Neural progenitor cell (in vitro differentiated cells): ENCODE data around the gene FAM53B. TPM values are rescaled to one million over a fixed set of nuclear protein-coding genes. Genes with fewer than 3 reads are reported as not detected.

Experiments
- DNase-seq: peaks from one replicate; pipeline ENCODE4 v3.0.0-alpha.2; 2016; ENCODE audit warnings: low spot score
- H2AFZ ChIP-seq: fragments of 200-600 bp; sonication (generic); replicated peaks from 2 replicates; pipeline ENCODE4 v1.6.1; 2016; ENCODE audit warnings: antibody characterized with exemption
- H3F3A ChIP-seq: fragments of 200-600 bp; sonication (generic); 2 replicates; pipeline ENCODE4 v1.6.1; 2016; ENCODE audit warnings: antibody characterized with exemption, low read depth
- H3K27ac ChIP-seq: fragments of 200-600 bp; sonication (generic); 2 replicates; pipeline ENCODE4 v1.5.1; 2016; ENCODE audit warnings: mild to moderate bottlenecking
- H3K27me3 ChIP-seq: fragments of 200-600 bp; sonication (generic); 2 replicates; pipeline ENCODE4 v1.6.1; 2016; ENCODE audit warnings: mild to moderate bottlenecking, moderate library complexity
- H3K36me3 ChIP-seq: fragments of 200-600 bp; sonication (generic); 2 replicates; pipeline ENCODE4 v1.5.1; 2016
- H3K4me1 ChIP-seq: fragments of 200-600 bp; sonication (generic); 2 replicates; pipeline ENCODE4 v1.6.1; 2016; ENCODE audit warnings: mixed run types
- H3K4me2 ChIP-seq: fragments of 200-600 bp; sonication (generic); 2 replicates; pipeline ENCODE4 v1.6.1; 2016
- H3K4me3 ChIP-seq: fragments of 200-600 bp; sonication (generic); 2 replicates; pipeline ENCODE4 v1.5.1; 2016
- H3K79me2 ChIP-seq: fragments of 200-600 bp; sonication (generic); 2 replicates; pipeline ENCODE4 v1.6.1; 2016; ENCODE audit warnings: low read depth
- H3K9ac ChIP-seq: fragments of 200-600 bp; sonication (generic); 2 replicates; pipeline ENCODE4 v1.6.1; 2016
- H3K9me3 ChIP-seq: fragments of 200-600 bp; sonication (generic); 2 replicates; pipeline ENCODE4 v1.5.1; 2016; ENCODE audit warnings: low read depth
- H4K20me1 ChIP-seq: fragments of 200-600 bp; sonication (generic); 2 replicates; pipeline ENCODE4 v1.6.1; 2016; ENCODE audit warnings: low read depth
- H3K27ac Mint-ChIP-seq: 3 replicates; pipeline ENCODE4 v1.8.0; 2021; ENCODE audit warnings: mixed read lengths
- H3K27me3 Mint-ChIP-seq: 2 replicates; pipeline ENCODE4 v1.8.0; 2022; ENCODE audit warnings: low read depth, mild to moderate bottlenecking, inconsistent platforms, moderate library complexity, mixed read lengths; ENCODE audit not compliant: insufficient read depth
- H3K36me3 Mint-ChIP-seq: 3 replicates; pipeline ENCODE4 v1.8.0; 2021; ENCODE audit warnings: mixed read lengths
- H3K4me1 Mint-ChIP-seq: 3 replicates; pipeline ENCODE4 v1.8.0; 2021; ENCODE audit warnings: mixed read lengths
- H3K4me3 Mint-ChIP-seq: 3 replicates; pipeline ENCODE4 v1.8.0; 2021; ENCODE audit warnings: mild to moderate bottlenecking, moderate library complexity, mixed read lengths
- H3K9me3 Mint-ChIP-seq: 3 replicates; pipeline ENCODE4 v1.8.0; 2020; ENCODE audit warnings: mixed read lengths
- EZH2 ChIP-seq: fragments of 200-600 bp; sonication (generic); IDR thresholded peaks from 2 replicates; pipeline ENCODE4 v1.6.1; 2017; ENCODE audit warnings: antibody characterized with exemption, mild to moderate bottlenecking, moderate library complexity
- EZH2phosphoT487 ChIP-seq: fragments of 200-600 bp; sonication (generic); IDR thresholded peaks from 2 replicates; pipeline ENCODE4 v1.6.1; 2017; ENCODE audit warnings: antibody characterized with exemption
- total RNA-seq: library from RNA; depleted of rRNA; stranded (reverse); fragments of >200 nt; gene quantifications from 2 replicates; pipeline ENCODE4 v1.2.3, GENCODE V29; 2015; ENCODE audit warnings: low replicate concordance
- TF ChIP-seq, protein P1 (sequence below): fragments of 200-600 bp; sonication (generic); IDR thresholded peaks from 2 replicates; pipeline ENCODE4 v1.5.1; 2017; ENCODE audit warnings: antibody characterized with exemption, mild to moderate bottlenecking

Gene FAM53B
- total RNA-seq, 1 donor from 2014 or later = 15.3 TPM

DNA sequence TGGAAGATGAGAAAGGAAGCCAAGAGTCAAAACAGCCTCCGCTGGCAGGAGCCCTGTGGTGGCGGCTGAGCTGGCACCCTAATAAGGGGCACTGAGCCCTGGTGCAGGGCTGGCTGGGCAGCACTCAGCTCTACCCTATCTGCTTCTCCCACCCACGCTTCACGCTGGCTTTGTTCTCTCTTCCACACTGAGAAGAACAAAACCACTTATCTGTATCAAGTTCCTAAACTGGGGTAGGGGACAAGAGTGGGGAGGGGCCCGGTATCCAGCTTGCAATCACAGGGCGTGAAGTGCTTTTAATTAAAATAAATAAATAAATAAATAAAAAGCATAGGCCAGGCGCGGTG, 52.1 kb downstream of the FAM53B start:
- no peak overlapping the region for H3K4me3 Mint-ChIP-seq
- H3K9ac ChIP-seq = no peak overlapping the region
- no peak overlapping the region for H2AFZ ChIP-seq
- no peaks in the 10 kb centered on the region for H3K79me2 ChIP-seq
- no peaks in the 10 kb centered on the region for H3K27me3 ChIP-seq
- H4K20me1 ChIP-seq = peaks cover 11% of the 10 kb centered on the region
- H3K27ac Mint-ChIP-seq = no peak overlapping the region
- H3K27ac ChIP-seq = no peak overlapping the region
- no peak overlapping the region for H3K4me2 ChIP-seq
- H3K4me3 ChIP-seq = no peak overlapping the region
- no peak for DNase-seq
- H3K36me3 ChIP-seq = no peaks in the 10 kb centered on the region
- peaks cover 31% of the 10 kb centered on the region for H3K4me1 Mint-ChIP-seq
- peaks cover 4% of the 10 kb centered on the region for H3K27me3 Mint-ChIP-seq
- H3F3A ChIP-seq = no peaks in the 10 kb centered on the region
- TF ChIP-seq, protein P1, sequence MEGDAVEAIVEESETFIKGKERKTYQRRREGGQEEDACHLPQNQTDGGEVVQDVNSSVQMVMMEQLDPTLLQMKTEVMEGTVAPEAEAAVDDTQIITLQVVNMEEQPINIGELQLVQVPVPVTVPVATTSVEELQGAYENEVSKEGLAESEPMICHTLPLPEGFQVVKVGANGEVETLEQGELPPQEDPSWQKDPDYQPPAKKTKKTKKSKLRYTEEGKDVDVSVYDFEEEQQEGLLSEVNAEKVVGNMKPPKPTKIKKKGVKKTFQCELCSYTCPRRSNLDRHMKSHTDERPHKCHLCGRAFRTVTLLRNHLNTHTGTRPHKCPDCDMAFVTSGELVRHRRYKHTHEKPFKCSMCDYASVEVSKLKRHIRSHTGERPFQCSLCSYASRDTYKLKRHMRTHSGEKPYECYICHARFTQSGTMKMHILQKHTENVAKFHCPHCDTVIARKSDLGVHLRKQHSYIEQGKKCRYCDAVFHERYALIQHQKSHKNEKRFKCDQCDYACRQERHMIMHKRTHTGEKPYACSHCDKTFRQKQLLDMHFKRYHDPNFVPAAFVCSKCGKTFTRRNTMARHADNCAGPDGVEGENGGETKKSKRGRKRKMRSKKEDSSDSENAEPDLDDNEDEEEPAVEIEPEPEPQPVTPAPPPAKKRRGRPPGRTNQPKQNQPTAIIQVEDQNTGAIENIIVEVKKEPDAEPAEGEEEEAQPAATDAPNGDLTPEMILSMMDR = no peak
- TF ChIP-seq EZH2phosphoT487 = no peak
- no peak for TF ChIP-seq EZH2
- no peaks in the 10 kb centered on the region for H3K9me3 ChIP-seq
- H3K9me3 Mint-ChIP-seq = no peaks in the 10 kb centered on the region
- peaks cover 14% of the 10 kb centered on the region for H3K4me1 ChIP-seq
- peaks cover 22% of the 10 kb centered on the region for H3K36me3 Mint-ChIP-seq

DNA sequence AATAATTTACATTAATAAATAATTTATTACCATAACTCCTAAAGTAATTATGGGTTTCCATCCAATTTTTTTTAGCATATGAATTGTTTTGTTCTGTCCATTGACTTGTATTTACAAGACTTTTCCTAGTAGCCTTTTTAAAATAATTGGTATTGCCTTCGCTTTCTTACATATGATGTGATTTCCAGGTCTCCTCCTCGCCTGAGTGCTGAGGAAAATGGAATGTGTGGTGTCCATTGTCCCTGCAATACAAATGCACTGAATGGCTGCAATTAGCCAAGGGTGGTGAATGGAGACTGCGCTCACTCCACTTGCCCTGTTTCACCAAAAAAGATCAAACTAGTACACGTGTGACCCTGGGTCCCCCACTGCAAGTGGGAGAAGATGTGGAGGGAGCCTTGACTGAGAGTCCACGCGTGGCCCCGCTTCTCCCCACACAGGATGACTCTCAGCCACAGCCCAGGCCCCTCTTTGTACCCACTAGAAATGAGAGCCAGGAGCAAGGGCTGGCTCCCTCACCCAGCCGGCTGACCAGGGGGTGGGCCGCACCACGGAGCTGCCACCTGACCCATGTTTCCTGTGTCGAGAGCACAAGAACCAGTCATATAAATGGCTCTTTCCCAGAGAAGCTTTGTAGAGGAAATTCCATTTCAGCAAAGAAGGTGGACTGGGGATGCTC, 52.6 kb downstream of the FAM53B start:
- no peaks in the 10 kb centered on the region for H3K27me3 ChIP-seq
- H3K27ac ChIP-seq = no peak overlapping the region
- no peaks in the 10 kb centered on the region for H3K9me3 ChIP-seq
- H3K4me2 ChIP-seq = peak overlapping the region; percentile 26
- H4K20me1 ChIP-seq = peaks cover 15% of the 10 kb centered on the region
- Mint-ChIP-seq H3K36me3 (peaks cover 25% of the 10 kb centered on the region), H3K4me1 (peaks cover 31% of the 10 kb centered on the region), H3K4me3 (no peak overlapping the region), H3K9me3 (no peaks in the 10 kb centered on the region), H3K27me3 (peaks cover 4% of the 10 kb centered on the region), H3K27ac (no peak overlapping the region)
- DNase-seq = peak; percentile 30
- no peaks in the 10 kb centered on the region for H3K36me3 ChIP-seq
- H3K4me3 ChIP-seq = no peak overlapping the region
- no peak overlapping the region for H2AFZ ChIP-seq
- no peak overlapping the region for H3K9ac ChIP-seq
- TF ChIP-seq EZH2 (no peak), EZH2phosphoT487 (no peak)
- TF ChIP-seq, protein P1 = no peak
- H3K4me1 ChIP-seq = peaks cover 14% of the 10 kb centered on the region
- no peaks in the 10 kb centered on the region for H3F3A ChIP-seq
- no peaks in the 10 kb centered on the region for H3K79me2 ChIP-seq

DNA sequence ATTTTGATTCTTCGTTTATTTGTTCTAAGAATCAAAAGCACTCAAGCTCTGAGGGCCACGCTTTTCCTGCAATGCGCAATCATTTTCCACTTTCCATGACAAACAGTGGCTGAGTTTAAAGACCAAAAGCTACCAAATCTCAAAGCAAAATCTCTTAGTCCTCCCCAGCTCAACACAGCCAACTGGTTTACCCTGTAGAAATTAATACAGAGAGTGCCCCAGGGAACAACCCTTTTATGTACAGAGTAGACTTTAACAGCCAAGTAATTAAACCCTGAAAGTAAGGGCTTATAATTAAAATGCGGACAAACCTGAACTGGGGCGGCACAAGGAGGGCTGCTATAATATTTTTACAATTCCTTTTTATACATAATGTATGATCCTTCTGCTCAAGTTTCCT, 53.2 kb downstream of the FAM53B start:
- no peaks in the 10 kb centered on the region for H3K9me3 Mint-ChIP-seq
- H3K4me3 Mint-ChIP-seq = no peak overlapping the region
- H3K4me1 Mint-ChIP-seq = peaks cover 35% of the 10 kb centered on the region
- peaks cover 19% of the 10 kb centered on the region for H3K4me1 ChIP-seq
- H3K4me3 ChIP-seq = no peak overlapping the region
- H3F3A ChIP-seq = no peaks in the 10 kb centered on the region
- H3K36me3 ChIP-seq = no peaks in the 10 kb centered on the region
- H4K20me1 ChIP-seq = peaks cover 21% of the 10 kb centered on the region
- peak overlapping the region; percentile 26 for H3K4me2 ChIP-seq
- no peak overlapping the region for H3K27ac ChIP-seq
- no peaks in the 10 kb centered on the region for H3K27me3 ChIP-seq
- H3K9ac ChIP-seq = no peak overlapping the region
- no peak overlapping the region for H2AFZ ChIP-seq
- DNase-seq = no peak
- H3K79me2 ChIP-seq = no peaks in the 10 kb centered on the region
- TF ChIP-seq EZH2 = no peak
- TF ChIP-seq, protein P1 = no peak
- no peak for TF ChIP-seq EZH2phosphoT487
- peaks cover 2% of the 10 kb centered on the region for H3K27me3 Mint-ChIP-seq
- H3K9me3 ChIP-seq = no peaks in the 10 kb centered on the region
- H3K36me3 Mint-ChIP-seq = peaks cover 22% of the 10 kb centered on the region
- H3K27ac Mint-ChIP-seq = no peak overlapping the region
